Spleen (tissue), 11 donors: ENCODE measurements around the gene WDFY4. TPM values are rescaled to one million over a fixed set of nuclear protein-coding genes. Genes with fewer than 3 reads are reported as not detected.

ENCODE experiments used
- DNase-seq: peaks from one replicate; pipeline ENCODE4 v3.0.0-alpha.2; 2020
- H3K27ac ChIP-seq, 8 donors: fragments of 200-600 bp; sonication (generic) in 7 of 8; 1 replicate in 4 of 8; 2 replicates in 4 of 8; pipeline versions ENCODE4 v1.5.0 to v1.8.0; 2016 to 2021; ENCODE audit warnings: inconsistent platforms in 4 of 8, mild to moderate bottlenecking in 4 of 8, moderate library complexity in 1 of 8
- H3K27me3 ChIP-seq, 7 donors: fragments of 200-600 bp; sonication (generic) in 6 of 7; replicated peaks in 1 of 7; 1 replicate in 4 of 7; 2 replicates in 3 of 7; pipeline versions ENCODE4 v1.5.0 to v1.8.0; 2016 to 2021; ENCODE audit warnings: inconsistent platforms in 3 of 7, mild to moderate bottlenecking in 1 of 7
- H3K36me3 ChIP-seq, 6 donors: fragments of 200-600 bp; sonication (generic) in 5 of 6; 1 replicate in 4 of 6; 2 replicates in 2 of 6; pipeline versions ENCODE4 v1.5.0 to v1.8.0; 2016 to 2021; ENCODE audit warnings: inconsistent platforms in 2 of 6
- H3K4me1 ChIP-seq, 6 donors: fragments of 200-600 bp; sonication (generic) in 5 of 6; 1 replicate in 3 of 6; 2 replicates in 3 of 6; pipeline versions ENCODE4 v1.5.0 to v1.8.0; 2016 to 2021; ENCODE audit warnings: inconsistent platforms in 3 of 6
- H3K4me3 ChIP-seq, 8 donors: fragments of 200-600 bp; sonication (generic) in 7 of 8; 1 replicate in 4 of 8; 2 replicates in 4 of 8; pipeline versions ENCODE4 v1.5.0 to v1.8.0; 2016 to 2021; ENCODE audit warnings: inconsistent platforms in 4 of 8, mild to moderate bottlenecking in 4 of 8, moderate library complexity in 2 of 8
- H3K9me3 ChIP-seq, 8 donors: fragments of 200-600 bp; sonication (generic) in 7 of 8; 1 replicate in 4 of 8; 2 replicates in 4 of 8; pipeline versions ENCODE4 v1.5.0 to v1.8.0; 2016 to 2021; ENCODE audit warnings: inconsistent platforms in 4 of 8
- POLR2A ChIP-seq, 3 donors: fragments of 450-650 bp; IDR thresholded peaks; one replicate each; pipeline ENCODE4 v1.5.1; 2017; ENCODE audit warnings: antibody characterized with exemption in 3 of 3, mild to moderate bottlenecking in 1 of 3
- POLR2AphosphoS5 ChIP-seq, 3 donors: sonication (generic); formaldehyde crosslinking; IDR thresholded peaks; one replicate each; pipeline ENCODE4 v1.5.1; 2017; ENCODE audit warnings: antibody characterized with exemption in 3 of 3
- WGBS, 5 donors: extraction: QIAGEN DNeasy Blood & Tissue Kit in 3 of 5; methylation state at CpG; one replicate each; pipeline versions ENCODE4 v1.1.5 to v1.1.7; 2013 to 2018; 5-methylcytosine and 5-hydroxymethylcytosine counted together
- intact Hi-C: fragments of 100-400 bp; cut with DNase I; formaldehyde crosslinking; loops from one replicate; pipeline ENCODE4 v1.15.0; 2023; ENCODE audit warnings: low total_unique reads
- polyA plus RNA-seq, 3 donors: library from polyadenylated mRNA; stranded (reverse); fragments of 200-250 nt; gene quantifications; one replicate each; pipeline ENCODE4 v1.2.1, GENCODE V29; 2013
- total RNA-seq, 7 donors: library from RNA; depleted of rRNA in 3 of 7; stranded (reverse); fragments of >200 nt in 3 of 7; fragmentation: NEBNext Ultra II Directional in 4 of 7; extraction: Animal tissue kit (Norgen Biotek cat#: 25700) in 4 of 7; gene quantifications; one replicate each; pipeline versions ENCODE4 v1.1.0 to v1.2.1, GENCODE V29; 2016 to 2021
- TF ChIP-seq, protein P1 (sequence below), 11 experiments: fragments of 200-600 bp in 7 of 11; fragments of 450-650 bp in 4 of 11; sonication (generic) in 4 of 11; IDR thresholded peaks in 8 of 11; conservative IDR thresholded peaks in 3 of 11; 1 replicate in 7 of 11; 2 replicates in 4 of 11; pipeline versions ENCODE4 v1.4.0 to v1.8.0; 2016 to 2021; ENCODE audit warnings: antibody characterized with exemption in 11 of 11, inconsistent platforms in 4 of 11, mild to moderate bottlenecking in 1 of 11
- donor health status: healthy with polysubstance abuse.
- donor health status: DM: no; HTN: no; CAD: no; lungs with moderate emphysema.
- donor health status: DM: no; HTN: no; CAD: no.
- donor health status: Bipolar disorder and iron deficiency.
- donor health status: healthy.
- donor health status: DM: no; HTN: no; CAD: no.
- donor health status: DM: yes; HTN: yes; CAD: no.

Gene WDFY4
- total and polyA plus RNA-seq, 10 donors, result 31.7 to 120 (median 88.9) TPM

DNA sequence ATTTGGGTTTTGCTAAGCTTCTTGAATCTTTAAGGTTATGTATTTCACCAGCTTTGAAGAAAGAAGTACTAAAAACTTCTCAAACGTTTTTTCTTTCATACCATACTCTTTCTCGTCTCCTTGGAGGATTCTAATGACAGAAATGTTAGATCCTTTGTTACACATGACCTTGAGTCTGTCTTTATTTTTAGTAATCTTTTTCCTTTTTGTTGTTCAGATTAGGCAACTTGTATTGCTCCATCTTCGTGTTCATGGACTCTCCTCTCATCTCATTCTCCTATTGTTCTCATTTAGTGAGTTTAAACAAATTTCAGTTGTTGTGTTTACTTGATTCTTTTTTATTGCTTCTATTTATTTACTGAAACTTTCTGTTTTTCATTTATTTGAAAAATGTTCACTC is 73.7 kb downstream of the WDFY4 start:
- H3K9me3 ChIP-seq, result no peaks in the 10 kb centered on the region
- TF ChIP-seq POLR2AphosphoS5 (IDR thresholded peaks at IDR 0.05) (no peak), POLR2A (IDR thresholded peaks at IDR 0.05) (no peak)
- TF ChIP-seq, protein P1, sequence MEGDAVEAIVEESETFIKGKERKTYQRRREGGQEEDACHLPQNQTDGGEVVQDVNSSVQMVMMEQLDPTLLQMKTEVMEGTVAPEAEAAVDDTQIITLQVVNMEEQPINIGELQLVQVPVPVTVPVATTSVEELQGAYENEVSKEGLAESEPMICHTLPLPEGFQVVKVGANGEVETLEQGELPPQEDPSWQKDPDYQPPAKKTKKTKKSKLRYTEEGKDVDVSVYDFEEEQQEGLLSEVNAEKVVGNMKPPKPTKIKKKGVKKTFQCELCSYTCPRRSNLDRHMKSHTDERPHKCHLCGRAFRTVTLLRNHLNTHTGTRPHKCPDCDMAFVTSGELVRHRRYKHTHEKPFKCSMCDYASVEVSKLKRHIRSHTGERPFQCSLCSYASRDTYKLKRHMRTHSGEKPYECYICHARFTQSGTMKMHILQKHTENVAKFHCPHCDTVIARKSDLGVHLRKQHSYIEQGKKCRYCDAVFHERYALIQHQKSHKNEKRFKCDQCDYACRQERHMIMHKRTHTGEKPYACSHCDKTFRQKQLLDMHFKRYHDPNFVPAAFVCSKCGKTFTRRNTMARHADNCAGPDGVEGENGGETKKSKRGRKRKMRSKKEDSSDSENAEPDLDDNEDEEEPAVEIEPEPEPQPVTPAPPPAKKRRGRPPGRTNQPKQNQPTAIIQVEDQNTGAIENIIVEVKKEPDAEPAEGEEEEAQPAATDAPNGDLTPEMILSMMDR (IDR thresholded peaks at IDR 0.05 in 8 of 11, conservative IDR thresholded peaks at IDR 0.05 in 3 of 11), result no peak
- no peak overlapping the region for H3K4me3 ChIP-seq
- WGBS, 5 donors, result 27 to 75% (median 44%) methylated on average over 3 of the region's 3 CpGs
- no peak for DNase-seq
- no peaks in the 10 kb centered on the region for H3K27me3 ChIP-seq
- peaks cover 0 to 22% (median 4%) of the 10 kb centered on the region in 6 donors for H3K4me1 ChIP-seq
- H3K27ac ChIP-seq, result no peak overlapping the region
- H3K36me3 ChIP-seq, result peaks cover 0 to 37% (median 9%) of the 10 kb centered on the region in 6 donors
- intact Hi-C loops, result no loop called here

DNA sequence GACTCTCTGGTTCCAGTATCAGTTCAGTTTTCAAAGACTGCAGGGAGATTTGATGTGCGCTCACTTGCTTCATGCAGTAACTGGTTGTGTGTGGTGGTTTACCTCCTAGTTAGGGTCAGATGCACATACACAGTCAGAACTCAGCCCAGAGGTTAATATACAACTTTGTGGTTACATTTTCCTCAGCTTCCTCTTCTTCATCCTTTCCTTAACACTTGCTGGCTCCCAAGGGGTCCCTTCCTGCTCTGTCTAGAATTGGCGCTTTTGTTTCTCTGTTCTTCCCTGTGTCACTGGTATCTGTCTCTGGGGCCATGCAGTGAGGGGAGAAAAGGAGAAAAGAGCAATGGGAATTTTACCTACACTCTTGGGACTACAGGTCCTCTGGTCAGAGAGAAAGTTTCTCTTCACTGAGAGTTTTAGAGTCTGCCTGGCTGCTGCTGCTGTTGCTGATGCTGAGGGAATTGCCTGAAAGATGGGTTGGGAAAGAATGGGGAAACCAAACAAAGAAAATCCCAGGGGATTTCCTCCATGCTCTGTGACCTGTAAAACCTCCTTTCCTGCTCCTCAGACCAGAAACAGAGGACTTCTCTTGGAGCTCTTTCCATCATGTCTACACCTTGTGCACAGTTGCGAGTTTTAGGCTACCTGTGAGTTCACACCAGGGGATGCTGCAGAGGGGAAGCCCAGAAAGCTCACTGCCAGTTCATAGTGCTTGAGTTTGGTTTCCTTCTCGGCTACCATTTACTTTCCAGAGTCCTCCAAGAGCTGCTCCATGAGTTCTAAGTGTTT is 74.6 kb downstream of the WDFY4 start:
- intact Hi-C loops, result no loop called here
- Histone ChIP-seq H3K27me3 (no peaks in the 10 kb centered on the region), H3K4me3 (no peak overlapping the region), H3K4me1 (peaks cover 0 to 22% (median 4%) of the 10 kb centered on the region in 6 donors), H3K36me3 (peaks cover 0 to 45% (median 9%) of the 10 kb centered on the region in 6 donors), H3K27ac (no peak overlapping the region), H3K9me3 (no peaks in the 10 kb centered on the region)
- 76 to 85% (median 80%) methylated on average over 4 of the region's 4 CpGs for WGBS, 5 donors
- no peak for TF ChIP-seq POLR2AphosphoS5 (IDR thresholded peaks at IDR 0.05)
- TF ChIP-seq, protein P1 (IDR thresholded peaks at IDR 0.05 in 8 of 11, conservative IDR thresholded peaks at IDR 0.05 in 3 of 11), result no peak
- TF ChIP-seq POLR2A (IDR thresholded peaks at IDR 0.05), result no peak
- DNase-seq, result no peak

DNA sequence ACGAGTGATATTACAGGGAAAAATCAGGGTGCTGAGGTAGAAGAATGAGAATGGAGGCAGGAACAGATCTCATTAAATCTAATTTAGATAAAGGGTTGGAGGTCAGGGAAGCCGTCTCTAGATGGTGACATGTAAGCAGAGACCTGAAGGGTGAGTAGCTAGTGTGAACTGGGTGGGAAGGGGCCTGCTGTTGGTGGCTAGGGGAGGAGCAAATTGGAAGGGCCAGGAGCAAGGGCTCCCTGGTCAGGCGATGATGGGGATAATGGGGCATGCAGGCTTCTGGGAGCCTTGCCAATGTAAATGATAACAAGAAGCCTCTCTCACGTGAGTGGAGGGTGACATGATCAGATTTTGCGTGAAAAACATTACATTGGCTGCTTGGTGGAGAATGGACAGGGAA is 76.3 kb downstream of the WDFY4 start:
- Histone ChIP-seq H3K4me3 (no peak overlapping the region), H3K4me1 (peaks cover 0 to 22% (median 4%) of the 10 kb centered on the region in 6 donors), H3K36me3 (peaks cover 0 to 61% (median 9%) of the 10 kb centered on the region in 6 donors), H3K9me3 (no peaks in the 10 kb centered on the region), H3K27me3 (no peaks in the 10 kb centered on the region), H3K27ac (no peak overlapping the region)
- intact Hi-C loops, result no loop called here
- 83 to 95% (median 89%) methylated on average over 5 of the region's 5 CpGs for WGBS, 5 donors
- TF ChIP-seq, protein P1 (IDR thresholded peaks at IDR 0.05 in 8 of 11, conservative IDR thresholded peaks at IDR 0.05 in 3 of 11), result no peak
- no peak for TF ChIP-seq POLR2AphosphoS5 (IDR thresholded peaks at IDR 0.05)
- no peak for TF ChIP-seq POLR2A (IDR thresholded peaks at IDR 0.05)
- no peak for DNase-seq
